IMR-90 (cell line): ENCODE data around the gene OR1S1. TPM values are rescaled to one million over a fixed set of nuclear protein-coding genes. Genes with fewer than 3 reads are reported as not detected.

Experiments
- ATAC-seq: fragments of 200-7000 bp; cut with Tn5 transposase; 2 replicates; pipeline ENCODE4 v1.9.1; 2020; ENCODE audit warnings: low read depth, mild to moderate bottlenecking, moderate library complexity
- BruUV-seq: library from RNA; stranded (reverse); fragments of 400-500 nt; replicated peaks from 2 replicates; lab custom pipeline; 2021; lab: Mats Ljungman, UMichigan
- CTCF ChIA-PET: fragments of 300-600 bp; formaldehyde crosslinking; extraction: SDS; loops from one replicate; lab custom pipeline; 2021; ENCODE audit warnings: antibody characterized with exemption; lab: Yijun Ruan, JAX
- POLR2A ChIA-PET: fragments of 300-600 bp; sonication (Branson Sonifier 250); formaldehyde crosslinking; loops from one replicate; lab custom pipeline; 2022; ENCODE audit warnings: antibody characterized with exemption; ENCODE audit not compliant: unreplicated experiment; lab: Charles Lee
- DNase-seq: peaks from one replicate; pipeline ENCODE4 v3.0.0; 2013
- H2AFZ ChIP-seq: replicated peaks from 2 replicates; pipeline ENCODE3; 2013; ENCODE audit warnings: low read length, mild to moderate bottlenecking; ENCODE audit not compliant: poor library complexity
- H2AK5ac ChIP-seq: 2 replicates; pipeline ENCODE4 v1.6.1; 2013; ENCODE audit warnings: low read depth, low read length, inconsistent platforms
- H2AK9ac ChIP-seq: replicated peaks from 2 replicates; pipeline ENCODE3; 2013; ENCODE audit warnings: mild to moderate bottlenecking, low read depth, low read length, moderate library complexity; ENCODE audit not compliant: poor library complexity
- H2BK120ac ChIP-seq: 2 replicates; pipeline ENCODE4 v1.6.1; 2013; ENCODE audit warnings: low read depth, low read length, inconsistent platforms
- H2BK15ac ChIP-seq: 3 replicates; pipeline ENCODE4 v1.6.1; 2013; ENCODE audit warnings: low read depth, low read length, inconsistent platforms
- H2BK20ac ChIP-seq: 2 replicates; pipeline ENCODE4 v1.6.1; 2013; ENCODE audit warnings: low read depth, mild to moderate bottlenecking, inconsistent platforms, low read length, moderate library complexity
- H2BK5ac ChIP-seq: 2 replicates; pipeline ENCODE4 v1.6.1; 2013; ENCODE audit warnings: mild to moderate bottlenecking, low read depth, low read length, inconsistent platforms; ENCODE audit not compliant: poor library complexity, severe bottlenecking
- H3K14ac ChIP-seq: replicated peaks from 2 replicates; pipeline ENCODE4 v1.6.1; 2013; ENCODE audit warnings: low read depth, low read length, inconsistent platforms
- H3K18ac ChIP-seq: 2 replicates; pipeline ENCODE4 v1.6.1; 2013; ENCODE audit warnings: low read depth, low read length, control low read depth
- H3K23ac ChIP-seq: 2 replicates; pipeline ENCODE4 v1.6.1; 2013; ENCODE audit warnings: low read depth, low read length, inconsistent platforms
- H3K27ac ChIP-seq: 2 replicates; pipeline ENCODE4 v1.5.1; 2013; ENCODE audit warnings: mild to moderate bottlenecking, control low read depth, low read length; ENCODE audit not compliant: insufficient read depth
- H3K27me3 ChIP-seq: 2 replicates; pipeline ENCODE4 v1.6.1; 2013; ENCODE audit warnings: low read length; ENCODE audit not compliant: control insufficient read depth, insufficient read depth
- H3K36me3 ChIP-seq: 2 replicates; pipeline ENCODE4 v1.6.1; 2013; ENCODE audit warnings: low read length, mixed read lengths; ENCODE audit not compliant: control insufficient read depth, insufficient read depth
- H3K4ac ChIP-seq: 2 replicates; pipeline ENCODE4 v1.6.1; 2013; ENCODE audit warnings: low read depth, low read length, inconsistent platforms
- H3K4me1 ChIP-seq: 2 replicates; pipeline ENCODE4 v1.6.1; 2013; ENCODE audit warnings: low read length, mixed read lengths; ENCODE audit not compliant: control insufficient read depth, insufficient read depth
- H3K4me2 ChIP-seq: 2 replicates; pipeline ENCODE4 v1.6.1; 2013; ENCODE audit warnings: low read depth, mild to moderate bottlenecking, control low read depth, low read length, moderate library complexity
- H3K4me3 ChIP-seq: 2 replicates; pipeline ENCODE4 v1.5.1; 2013; ENCODE audit warnings: low read depth, mild to moderate bottlenecking, control low read depth, low read length, moderate library complexity; ENCODE audit not compliant: insufficient read depth
- H3K56ac ChIP-seq: 2 replicates; pipeline ENCODE4 v1.6.1; 2013; ENCODE audit warnings: low read length, inconsistent platforms; ENCODE audit not compliant: insufficient read depth; ENCODE audit errors: extremely low read depth
- H3K79me1 ChIP-seq, 2 experiments: 2 replicates each; pipeline ENCODE4 v1.6.1; 2013; ENCODE audit warnings: low read length in 2 of 2, inconsistent platforms in 1 of 2, low read depth in 1 of 2
- H3K9ac ChIP-seq: 2 replicates; pipeline ENCODE4 v1.6.1; 2013; ENCODE audit warnings: low read depth, low read length, control low read depth
- H3K9me1 ChIP-seq: 2 replicates; pipeline ENCODE4 v1.6.1; 2013; ENCODE audit warnings: low read length, inconsistent platforms; ENCODE audit not compliant: insufficient read depth
- H3K9me3 ChIP-seq: 2 replicates; pipeline ENCODE4 v1.6.1; 2013; ENCODE audit warnings: low read length; ENCODE audit not compliant: control insufficient read depth, insufficient read depth
- H4K20me1 ChIP-seq: 2 replicates; pipeline ENCODE4 v1.6.1; 2013; ENCODE audit warnings: low read length, inconsistent platforms; ENCODE audit not compliant: insufficient read depth
- H4K5ac ChIP-seq: 2 replicates; pipeline ENCODE4 v1.6.1; 2013; ENCODE audit warnings: mild to moderate bottlenecking, low read depth, low read length, control low read depth
- H4K8ac ChIP-seq, 2 experiments: 2 replicates each; pipeline ENCODE4 v1.6.1; 2013; ENCODE audit warnings: low read depth in 2 of 2, low read length in 2 of 2, control low read depth in 1 of 2, inconsistent platforms in 1 of 2
- H4K91ac ChIP-seq: 2 replicates; pipeline ENCODE4 v1.6.1; 2013; ENCODE audit warnings: low read depth, low read length, inconsistent platforms; ENCODE audit not compliant: insufficient read depth
- BHLHE40 ChIP-seq: fragments of 150-350 bp; IDR thresholded peaks from 2 replicates; pipeline ENCODE4 v1.6.1; 2016; ENCODE audit warnings: mild to moderate bottlenecking, low read depth, low read length
- WGBS, 2 experiments: methylation state at CpG; one replicate each; pipeline versions ENCODE4 v1.1.5 to v1.1.7; 2013; ENCODE audit warnings: missing lambda C conversion rate in 2 of 2; ENCODE audit not compliant: insufficient read length in 1 of 2; ENCODE audit errors: extremely low coverage in 2 of 2; 5-methylcytosine and 5-hydroxymethylcytosine counted together
- dilution Hi-C: fragments of 300-500 bp; cut with HindIII; formaldehyde crosslinking; loops from one replicate; pipeline ENCODE4 v1.14.3; 2018; ENCODE audit warnings: low sequenced_read_pairs; ENCODE audit not compliant: unreplicated experiment
- in situ Hi-C: fragments of 300-500 bp; cut with MboI; formaldehyde crosslinking; loops from 3 replicates; pipeline ENCODE4 v1.14.3; 2019; ENCODE audit warnings: low sequenced_read_pairs, inconsistent platforms, mixed read lengths
- intact Hi-C: fragments of 100-400 bp; cut with micrococcal nuclease; formaldehyde crosslinking; loops from 2 replicates; pipeline ENCODE4 v1.10.0; 2022
- polyA plus RNA-seq, 3 experiments: library from polyadenylated mRNA; depleted of rRNA; stranded (reverse); fragments of >200 nt; gene quantifications; 2 replicates each; pipeline ENCODE4 v1.2.3, GENCODE V29; 2012; ENCODE audit warnings: low replicate concordance in 1 of 3
- total RNA-seq: library from RNA; depleted of rRNA; stranded (reverse); fragments of >200 nt; gene quantifications from 2 replicates; pipeline ENCODE4 v1.2.3, GENCODE V29; 2012
- TF ChIP-seq, protein P1 (sequence below): conservative IDR thresholded peaks from 2 replicates; pipeline ENCODE4 v1.5.1; 2012; ENCODE audit warnings: mild to moderate bottlenecking, low read depth, low read length, improper control_type of control experiment

The OR1S1 gene
- total and polyA plus RNA-seq, 2 of the 4 experiments (the other 2 are of a cell fraction), result not detected

DNA sequence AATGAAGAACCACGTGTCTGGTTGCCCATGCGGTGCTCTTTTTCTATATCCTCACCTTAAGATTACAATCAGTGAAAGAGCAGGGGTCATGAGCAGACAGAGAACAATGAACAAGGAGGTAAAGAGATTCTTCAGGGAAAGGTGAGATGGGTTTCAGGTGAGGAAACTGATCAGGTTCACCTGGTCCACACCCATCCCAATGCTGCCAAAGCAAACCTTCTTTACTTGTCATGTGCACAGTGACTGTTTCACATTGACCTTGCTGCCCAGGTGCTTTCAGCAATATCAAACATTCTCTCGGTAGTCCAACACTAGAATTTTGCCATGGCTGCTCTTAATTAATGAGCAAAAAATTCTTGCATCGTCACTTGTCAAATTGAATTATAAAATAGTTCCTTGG, 48.1 kb upstream of the OR1S1 start:
- 61% methylated on average over 2 of the region's 4 CpGs; no CpG with 5 or more reads in 1 of the 2 experiments for WGBS, 2 experiments
- no peak overlapping the region for H2BK120ac ChIP-seq
- no peak overlapping the region for H3K23ac ChIP-seq
- no peaks in the 10 kb centered on the region for H3K4me1 ChIP-seq
- H2AFZ ChIP-seq, result no peak overlapping the region
- H3K27me3 ChIP-seq, result peaks cover 3% of the 10 kb centered on the region; the same call in 1 of the 2 replicates
- no peak for TF ChIP-seq BHLHE40
- TF ChIP-seq, protein P1, sequence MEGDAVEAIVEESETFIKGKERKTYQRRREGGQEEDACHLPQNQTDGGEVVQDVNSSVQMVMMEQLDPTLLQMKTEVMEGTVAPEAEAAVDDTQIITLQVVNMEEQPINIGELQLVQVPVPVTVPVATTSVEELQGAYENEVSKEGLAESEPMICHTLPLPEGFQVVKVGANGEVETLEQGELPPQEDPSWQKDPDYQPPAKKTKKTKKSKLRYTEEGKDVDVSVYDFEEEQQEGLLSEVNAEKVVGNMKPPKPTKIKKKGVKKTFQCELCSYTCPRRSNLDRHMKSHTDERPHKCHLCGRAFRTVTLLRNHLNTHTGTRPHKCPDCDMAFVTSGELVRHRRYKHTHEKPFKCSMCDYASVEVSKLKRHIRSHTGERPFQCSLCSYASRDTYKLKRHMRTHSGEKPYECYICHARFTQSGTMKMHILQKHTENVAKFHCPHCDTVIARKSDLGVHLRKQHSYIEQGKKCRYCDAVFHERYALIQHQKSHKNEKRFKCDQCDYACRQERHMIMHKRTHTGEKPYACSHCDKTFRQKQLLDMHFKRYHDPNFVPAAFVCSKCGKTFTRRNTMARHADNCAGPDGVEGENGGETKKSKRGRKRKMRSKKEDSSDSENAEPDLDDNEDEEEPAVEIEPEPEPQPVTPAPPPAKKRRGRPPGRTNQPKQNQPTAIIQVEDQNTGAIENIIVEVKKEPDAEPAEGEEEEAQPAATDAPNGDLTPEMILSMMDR, result no peak
- H3K9me1 ChIP-seq, result no peaks in the 10 kb centered on the region
- no peak overlapping the region for H3K18ac ChIP-seq
- no peak overlapping the region for H3K4me3 ChIP-seq
- no peak overlapping the region for H2AK9ac ChIP-seq
- no peak overlapping the region for H3K4me2 ChIP-seq
- no peak overlapping the region for H4K8ac ChIP-seq
- DNase-seq, result no peak
- H3K9ac ChIP-seq, result no peak overlapping the region
- intact Hi-C loops, result no loop called here
- no peaks in the 10 kb centered on the region for H3K36me3 ChIP-seq
- H4K20me1 ChIP-seq, result no peaks in the 10 kb centered on the region
- no peak overlapping the region for H3K56ac ChIP-seq
- BruUV-seq, result no TSS peak
- H3K79me1 ChIP-seq, result no peaks in the 10 kb centered on the region
- no peak overlapping the region for H3K4ac ChIP-seq
- no peak overlapping the region for H3K14ac ChIP-seq
- H2AK5ac ChIP-seq, result no peak overlapping the region
- H3K27ac ChIP-seq, result no peak overlapping the region
- H2BK5ac ChIP-seq, result no peak overlapping the region
- H4K91ac ChIP-seq, result no peak overlapping the region; the same call in 1 of the 2 replicates
- no peak overlapping the region for H4K5ac ChIP-seq
- no peaks in the 10 kb centered on the region; the same call in 1 of the 2 replicates for H3K9me3 ChIP-seq
- dilution Hi-C loops, result no loop called here
- in situ Hi-C loops, result no loop called here
- H2BK20ac ChIP-seq, result no peak overlapping the region
- POLR2A ChIA-PET, result no interaction called here
- H2BK15ac ChIP-seq, result no peak overlapping the region
- CTCF ChIA-PET, result no interaction called here
- no peak for ATAC-seq
